Adrenal gland (tissue), 5 donors: ENCODE results near the gene EXTL2.

ENCODE experiments used
- CTCF ChIP-seq, 6 experiments: fragments of 450-650 bp in 4 of 6; fragments of 200-600 bp in 2 of 6; sonication (generic) in 1 of 6; IDR thresholded peaks; 1 replicate in 5 of 6; 2 replicates in 1 of 6; pipeline versions ENCODE4 v1.5.1 to v1.8.0; 2016 to 2021; ENCODE audit warnings: antibody characterized with exemption in 6 of 6, mild to moderate bottlenecking in 2 of 6, moderate library complexity in 1 of 6
- POLR2A ChIP-seq, 2 donors: fragments of 450-650 bp; IDR thresholded peaks; one replicate each; pipeline ENCODE4 v1.6.1; 2017; ENCODE audit warnings: antibody characterized with exemption in 2 of 2, mild to moderate bottlenecking in 2 of 2, moderate library complexity in 1 of 2
- donor health status: DM: no; HTN: no; CAD: no.

GRCh38 chr1:100936194-100936967 lies 41.7 kb upstream of the EXTL2 start:
- TF ChIP-seq CTCF (IDR thresholded peaks at IDR 0.05) (no peak), POLR2A (IDR thresholded peaks at IDR 0.05) (no peak)
